Natural killer cell treated with Interleukin-12 subunit alpha and Interleukin-12 subunit beta and Interleukin-15 and Interleukin-18, amount 100 ng/mL, for 72 hours (primary cell): ENCODE results near the gene INSM2. TPM values are rescaled to one million over a fixed set of nuclear protein-coding genes. Genes with fewer than 3 reads are reported as not detected.
A peak's percentile ranks its signal among the peaks of the same experiment; 100 is the strongest.

ENCODE experiments used
- ATAC-seq, 2 donors: fragments of 150-1000 bp; cut with Tn5 transposase in 1 of 2; sonication (Bioruptor Pico), chemical (Tn5 transposase) in 1 of 2; 2 replicates each; pipeline ENCODE4 v1.10.0; 2021
- DNase-seq: peaks from one replicate; pipeline ENCODE4 v3.0.0; 2022; ENCODE audit warnings: low spot score
- H3K27ac Mint-ChIP-seq, 2 donors: 1 replicate in 1 of 2; 2 replicates in 1 of 2; pipeline ENCODE4 v1.8.0; 2022; ENCODE audit warnings: mixed read lengths in 2 of 2, mild to moderate bottlenecking in 1 of 2, moderate library complexity in 1 of 2
- H3K27me3 Mint-ChIP-seq, 2 donors: 1 replicate in 1 of 2; 2 replicates in 1 of 2; pipeline ENCODE4 v1.8.0; 2022; ENCODE audit warnings: mixed read lengths in 2 of 2
- H3K36me3 Mint-ChIP-seq: one replicate; pipeline ENCODE4 v1.8.0; 2022; ENCODE audit warnings: mixed read lengths
- H3K4me1 Mint-ChIP-seq, 2 donors: 1 replicate in 1 of 2; 2 replicates in 1 of 2; pipeline ENCODE4 v1.8.0; 2022; ENCODE audit warnings: low read depth in 2 of 2, mixed read lengths in 2 of 2, mild to moderate bottlenecking in 1 of 2
- H3K4me3 Mint-ChIP-seq: one replicate; pipeline ENCODE4 v1.8.0; 2022; ENCODE audit warnings: mixed read lengths
- H3K9me3 Mint-ChIP-seq: 2 replicates; pipeline ENCODE4 v1.8.0; 2022; ENCODE audit warnings: mixed read lengths
- total RNA-seq, 2 donors: library from RNA; stranded (reverse); gene quantifications; one replicate each; pipeline ENCODE4 v1.2.3, GENCODE V29; 2022

INSM2 gene
- total RNA-seq, 2 donors from 2014 or later, result not detected

DNA sequence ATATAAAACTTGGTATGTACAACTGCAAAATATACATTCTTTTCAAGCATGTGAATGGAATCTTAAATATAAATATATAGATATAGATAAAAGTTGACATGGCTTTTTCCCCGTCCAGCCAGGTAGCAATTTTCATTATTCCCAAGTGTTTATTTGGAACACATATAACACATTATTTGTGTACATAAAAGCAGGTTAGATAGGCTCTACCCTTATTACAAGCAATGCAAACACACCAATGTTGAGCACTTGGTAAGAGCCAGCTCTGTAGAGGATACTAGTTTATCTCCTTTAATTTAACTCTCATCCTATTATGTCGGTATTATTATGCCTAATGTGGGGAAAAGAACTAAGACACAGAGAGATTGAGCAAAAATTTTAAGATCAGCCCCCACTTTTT is 7.0 kb upstream of the INSM2 start:
- H3K27ac Mint-ChIP-seq, result no peak overlapping the region
- H3K9me3 Mint-ChIP-seq, result no peaks in the 10 kb centered on the region
- H3K27me3 Mint-ChIP-seq, result peaks cover 37 to 65% of the 10 kb centered on the region in 2 donors
- DNase-seq (no peak), ATAC-seq (no peak)
- H3K4me1 Mint-ChIP-seq, result no peaks in the 10 kb centered on the region
- H3K36me3 Mint-ChIP-seq, result no peaks in the 10 kb centered on the region
- H3K4me3 Mint-ChIP-seq, result no peak overlapping the region

GRCh38 chr14:35531960-35532747 is 1.8 kb upstream of the INSM2 start:
- DNase-seq, result no peak
- Mint-ChIP-seq H3K4me1 (peaks cover 6 to 10% of the 10 kb centered on the region in 2 donors), H3K27ac (no peak overlapping the region), H3K27me3 (peaks cover 38 to 59% of the 10 kb centered on the region in 2 donors), H3K9me3 (no peaks in the 10 kb centered on the region), H3K36me3 (no peaks in the 10 kb centered on the region), H3K4me3 (no peak overlapping the region)
- no peak for ATAC-seq

DNA sequence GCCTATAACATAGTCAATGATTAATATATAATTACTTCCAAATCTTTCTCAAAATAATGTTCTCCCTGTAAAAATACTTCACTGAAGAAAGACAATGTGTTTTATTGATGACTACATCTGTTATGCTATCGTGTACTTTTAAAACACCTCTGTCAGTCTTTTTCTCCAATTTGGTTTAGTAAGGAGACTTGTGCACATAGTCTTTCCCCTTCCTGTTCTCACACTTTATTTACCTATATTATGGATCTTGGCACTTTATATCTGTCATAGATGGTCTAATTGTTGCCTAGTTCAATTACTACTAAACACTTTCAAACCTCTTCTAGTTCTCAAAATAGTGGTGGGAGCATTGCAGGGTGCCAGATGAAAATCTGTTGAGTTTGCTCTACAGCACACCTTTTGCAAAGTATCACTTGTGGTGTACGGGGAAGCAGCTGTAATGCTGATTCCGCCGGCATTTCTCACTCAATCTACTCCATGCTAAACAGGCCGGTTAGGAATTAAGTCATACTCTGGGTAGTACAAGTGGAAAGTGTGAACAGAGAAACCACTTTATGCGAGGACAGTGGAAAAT is 1.1 kb upstream of the INSM2 start:
- peak in 1 of 2 donors; percentile 4 for ATAC-seq
- H3K36me3 Mint-ChIP-seq, result no peaks in the 10 kb centered on the region
- no peak for DNase-seq
- peaks cover 6 to 10% of the 10 kb centered on the region in 2 donors for H3K4me1 Mint-ChIP-seq
- no peaks in the 10 kb centered on the region for H3K9me3 Mint-ChIP-seq
- H3K4me3 Mint-ChIP-seq, result peak overlapping the region; percentile 79
- peaks cover 38 to 56% of the 10 kb centered on the region in 2 donors for H3K27me3 Mint-ChIP-seq
- H3K27ac Mint-ChIP-seq, result no peak overlapping the region

GRCh38 chr14:35534208-35534872 is 376 bp downstream of the INSM2 start:
- Mint-ChIP-seq H3K9me3 (no peaks in the 10 kb centered on the region), H3K27me3 (peaks cover 28 to 41% of the 10 kb centered on the region in 2 donors), H3K36me3 (no peaks in the 10 kb centered on the region), H3K4me3 (peak overlapping the region; percentile 79), H3K4me1 (peaks cover 6 to 10% of the 10 kb centered on the region in 2 donors), H3K27ac (no peak overlapping the region)
- ATAC-seq, result peak in 1 of 2 donors; percentile 31
- no peak for DNase-seq

DNA sequence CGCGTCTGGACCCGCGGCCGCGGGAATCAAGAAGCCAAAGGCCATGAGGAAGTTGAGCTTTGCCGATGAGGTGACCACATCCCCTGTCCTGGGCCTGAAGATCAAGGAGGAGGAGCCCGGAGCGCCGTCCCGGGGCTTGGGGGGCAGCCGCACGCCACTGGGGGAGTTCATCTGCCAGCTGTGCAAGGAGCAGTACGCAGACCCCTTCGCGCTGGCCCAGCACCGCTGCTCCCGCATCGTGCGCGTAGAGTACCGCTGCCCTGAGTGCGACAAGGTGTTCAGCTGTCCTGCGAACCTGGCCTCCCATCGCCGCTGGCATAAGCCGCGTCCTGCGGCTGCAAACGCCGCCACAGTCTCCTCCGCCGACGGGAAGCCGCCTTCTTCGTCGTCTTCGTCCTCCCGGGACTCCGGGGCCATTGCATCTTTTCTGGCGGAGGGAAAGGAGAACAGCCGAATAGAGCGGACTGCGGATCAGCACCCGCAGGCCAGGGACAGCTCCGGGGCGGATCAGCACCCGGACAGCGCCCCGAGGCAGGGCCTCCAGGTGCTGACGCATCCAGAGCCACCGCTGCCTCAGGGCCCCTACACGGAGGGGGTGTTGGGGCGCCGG is 1.0 kb downstream of the INSM2 start:
- peak; percentile 65 for DNase-seq
- Mint-ChIP-seq H3K27ac (no peak overlapping the region), H3K36me3 (no peaks in the 10 kb centered on the region), H3K4me1 (peaks cover 6 to 10% of the 10 kb centered on the region in 2 donors), H3K9me3 (no peaks in the 10 kb centered on the region), H3K27me3 (peaks cover 24 to 35% of the 10 kb centered on the region in 2 donors), H3K4me3 (peak overlapping the region; percentile 72)
- ATAC-seq, result peak; percentile 80 to 86

- DNase-seq, result no peak
- H3K4me3 Mint-ChIP-seq, result peak overlapping the region; percentile 72
These were observed 1.6 kb downstream of the INSM2 start for GRCh38 chr14:35535483-35536112.

DNA sequence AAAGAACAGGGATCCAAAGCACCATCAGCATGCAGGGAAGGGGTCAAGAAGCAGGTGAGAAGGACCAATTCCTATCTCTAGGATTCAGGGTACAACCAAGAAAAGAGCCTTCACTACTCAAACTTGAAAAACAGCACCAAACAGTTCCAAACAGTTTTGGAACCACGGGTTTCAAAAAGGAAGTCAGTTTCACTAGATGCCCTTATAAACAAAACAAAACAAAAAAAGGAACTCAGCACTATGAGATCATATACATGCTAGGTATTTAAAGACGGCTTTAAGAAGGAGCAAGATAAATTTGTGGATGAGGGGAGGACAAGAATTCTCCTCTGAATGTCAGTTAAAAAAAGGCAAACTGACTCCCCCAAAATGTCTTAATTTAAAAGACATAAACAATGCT is 6.0 kb downstream of the INSM2 start:
- no peaks in the 10 kb centered on the region for H3K9me3 Mint-ChIP-seq
- H3K27me3 Mint-ChIP-seq, result peaks cover 6 to 9% of the 10 kb centered on the region in 2 donors
- no peaks in the 10 kb centered on the region for H3K36me3 Mint-ChIP-seq
- peaks cover 0 to 3% of the 10 kb centered on the region in 2 donors for H3K4me1 Mint-ChIP-seq
- no peak for ATAC-seq
- H3K4me3 Mint-ChIP-seq, result no peak overlapping the region
- DNase-seq, result no peak
- no peak overlapping the region for H3K27ac Mint-ChIP-seq

More at GRCh38 chr14:35535483-35536112, 1.6 kb downstream of the INSM2 start:
- Mint-ChIP-seq H3K4me1 (peaks cover 6 to 10% of the 10 kb centered on the region in 2 donors), H3K36me3 (no peaks in the 10 kb centered on the region), H3K27me3 (peaks cover 18 to 29% of the 10 kb centered on the region in 2 donors), H3K27ac (no peak overlapping the region), H3K9me3 (no peaks in the 10 kb centered on the region)
- ATAC-seq, result no peak

DNA sequence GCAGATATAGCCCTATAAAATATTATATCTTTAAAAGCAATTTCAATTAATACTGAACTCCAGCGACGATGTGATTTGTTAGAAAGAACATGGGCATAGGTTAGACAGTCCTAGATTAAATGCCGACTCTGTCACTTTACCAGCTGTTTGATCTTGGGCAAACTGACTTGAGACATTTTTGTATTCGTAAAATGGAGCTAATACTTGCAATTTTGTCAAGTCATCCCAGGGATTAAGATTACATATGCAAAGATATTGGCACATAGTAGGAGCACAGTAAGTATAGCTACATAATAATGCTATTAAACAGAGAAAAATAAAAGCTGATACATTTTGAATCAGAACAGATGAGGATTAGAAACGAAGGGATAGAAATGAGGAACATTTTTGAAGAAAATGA is 9.0 kb downstream of the INSM2 start:
- ATAC-seq (no peak), DNase-seq (no peak)
- no peaks in the 10 kb centered on the region for H3K9me3 Mint-ChIP-seq
- H3K27me3 Mint-ChIP-seq, result no peaks in the 10 kb centered on the region
- no peaks in the 10 kb centered on the region for H3K4me1 Mint-ChIP-seq
- H3K36me3 Mint-ChIP-seq, result no peaks in the 10 kb centered on the region
- no peak overlapping the region for H3K27ac Mint-ChIP-seq
- no peak overlapping the region for H3K4me3 Mint-ChIP-seq

DNA sequence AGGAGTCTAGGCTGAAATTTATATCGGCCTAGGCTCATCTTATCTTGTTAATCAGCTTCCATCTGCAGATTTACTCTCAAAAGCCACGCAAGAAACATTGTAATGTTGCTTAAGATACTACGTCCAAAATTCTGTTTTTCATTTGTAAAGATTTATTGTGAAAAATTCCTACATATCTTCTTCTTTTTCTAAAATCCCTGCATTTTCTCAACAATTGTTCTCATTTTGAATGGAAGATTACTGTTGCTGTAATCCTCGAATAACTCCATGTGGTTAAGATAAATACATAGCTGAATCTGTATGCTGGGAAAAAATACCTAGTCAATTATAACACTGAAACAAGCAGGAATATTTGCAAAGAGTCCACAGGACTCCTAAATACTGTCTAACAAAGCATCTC is 15.6 kb downstream of the INSM2 start:
- Mint-ChIP-seq H3K9me3 (no peaks in the 10 kb centered on the region), H3K27ac (no peak overlapping the region), H3K4me3 (no peak overlapping the region), H3K4me1 (no peaks in the 10 kb centered on the region), H3K27me3 (no peaks in the 10 kb centered on the region), H3K36me3 (peaks cover 4% of the 10 kb centered on the region)
- no peak for DNase-seq
- ATAC-seq, result no peak

DNA sequence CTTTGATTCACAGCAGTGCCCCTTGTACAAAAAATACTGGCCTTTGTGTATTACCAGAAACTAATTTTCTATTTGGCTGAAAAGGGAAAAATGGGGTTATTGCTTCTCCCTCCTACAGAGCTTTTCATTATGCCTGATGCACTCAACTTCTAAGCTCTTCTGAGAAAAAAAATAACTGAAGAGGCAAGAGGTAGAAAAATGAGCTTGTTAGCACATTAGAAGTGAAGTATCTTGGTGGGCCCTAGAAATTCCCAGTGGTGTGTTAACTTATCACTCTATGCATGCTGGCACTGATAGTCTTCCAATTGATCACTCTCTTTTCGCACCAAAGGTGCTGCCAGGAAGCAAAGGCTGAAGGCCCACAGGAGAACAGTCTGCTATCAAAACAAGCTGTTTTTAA is 17.1 kb downstream of the INSM2 start:
- ATAC-seq (no peak), DNase-seq (no peak)
- H3K36me3 Mint-ChIP-seq, result peaks cover 4% of the 10 kb centered on the region
- H3K27ac Mint-ChIP-seq, result no peak overlapping the region
- H3K9me3 Mint-ChIP-seq, result no peaks in the 10 kb centered on the region
- H3K27me3 Mint-ChIP-seq, result no peaks in the 10 kb centered on the region
- no peaks in the 10 kb centered on the region for H3K4me1 Mint-ChIP-seq
- no peak overlapping the region for H3K4me3 Mint-ChIP-seq

- Mint-ChIP-seq H3K36me3 (no peaks in the 10 kb centered on the region), H3K27ac (no peak overlapping the region), H3K4me1 (no peaks in the 10 kb centered on the region), H3K27me3 (no peaks in the 10 kb centered on the region), H3K9me3 (no peaks in the 10 kb centered on the region), H3K4me3 (no peak overlapping the region)
- DNase-seq (no peak), ATAC-seq (no peak)
These were observed 19.8 kb downstream of the INSM2 start for GRCh38 chr14:35553808-35554207.

DNA sequence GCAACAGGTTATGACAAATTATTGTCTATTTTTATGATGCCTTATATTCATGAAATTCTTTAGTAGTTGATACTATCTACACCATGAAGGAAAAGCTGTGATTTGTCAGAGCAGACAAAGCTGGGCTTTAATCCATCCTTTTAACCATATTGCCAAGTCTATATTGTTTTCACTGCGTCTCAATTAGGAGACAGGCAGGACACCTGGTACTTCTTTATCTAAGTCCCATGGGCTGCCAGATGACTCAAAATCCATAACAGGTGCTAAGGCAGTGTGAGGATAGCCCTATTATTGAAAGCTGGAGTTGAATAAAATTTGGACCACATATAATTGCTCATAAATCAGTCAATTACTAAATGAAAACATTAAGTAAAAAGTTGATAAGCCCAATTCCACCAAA is 22.6 kb downstream of the INSM2 start:
- H3K4me3 Mint-ChIP-seq, result no peak overlapping the region
- no peaks in the 10 kb centered on the region for H3K4me1 Mint-ChIP-seq
- no peaks in the 10 kb centered on the region for H3K36me3 Mint-ChIP-seq
- ATAC-seq (no peak), DNase-seq (no peak)
- no peak overlapping the region for H3K27ac Mint-ChIP-seq
- H3K27me3 Mint-ChIP-seq, result no peaks in the 10 kb centered on the region
- no peaks in the 10 kb centered on the region for H3K9me3 Mint-ChIP-seq

DNA sequence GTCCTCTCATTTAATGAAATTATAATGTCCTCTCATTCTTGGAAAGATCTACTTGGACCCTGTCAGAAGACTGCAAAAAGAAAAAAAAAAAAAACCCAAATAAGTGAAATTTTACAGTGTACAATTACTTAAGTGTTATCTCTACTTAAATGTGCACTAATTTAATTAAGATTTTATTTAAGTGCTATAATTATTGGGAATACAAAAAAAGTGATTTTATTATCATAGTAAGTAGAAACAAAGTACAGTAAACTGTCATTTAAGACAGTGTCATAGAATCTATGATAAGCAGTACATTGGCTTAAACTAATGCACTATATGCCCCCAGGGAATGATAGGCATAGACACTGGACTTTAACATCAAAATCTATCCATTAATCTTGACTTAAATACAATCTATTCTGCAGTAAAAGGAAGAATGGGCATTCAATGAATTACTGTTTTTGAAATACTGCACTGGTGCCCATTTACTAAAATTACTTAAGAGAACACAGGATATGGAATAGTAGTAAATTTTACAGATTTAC is 23.3 kb downstream of the INSM2 start:
- Mint-ChIP-seq H3K27me3 (no peaks in the 10 kb centered on the region), H3K9me3 (no peaks in the 10 kb centered on the region), H3K4me3 (no peak overlapping the region), H3K4me1 (no peaks in the 10 kb centered on the region), H3K36me3 (no peaks in the 10 kb centered on the region), H3K27ac (no peak overlapping the region)
- DNase-seq, result no peak
- ATAC-seq, result no peak
